GM18507 (cell line): ENCODE results near the gene STPG3.
A peak's percentile ranks its signal among the peaks of the same experiment; 100 is the strongest.
"Not testable (repeated sequence)": the region's sequence is repeated elsewhere in the genome, so short reads cannot be mapped to it uniquely, and the experiment has no call there.

Experiments used
- DNase-seq: peaks from one replicate; pipeline ENCODE4 v3.0.0; 2011; ENCODE audit warnings: low read depth; ENCODE audit not compliant: insufficient read length; ENCODE audit errors: extremely low spot score
- FAIRE-seq: peaks from 2 replicates; lab custom pipeline; 2011; peaks lifted over from hg19 to GRCh38; lab: Jason Lieb, UNC

STPG3 gene

DNA sequence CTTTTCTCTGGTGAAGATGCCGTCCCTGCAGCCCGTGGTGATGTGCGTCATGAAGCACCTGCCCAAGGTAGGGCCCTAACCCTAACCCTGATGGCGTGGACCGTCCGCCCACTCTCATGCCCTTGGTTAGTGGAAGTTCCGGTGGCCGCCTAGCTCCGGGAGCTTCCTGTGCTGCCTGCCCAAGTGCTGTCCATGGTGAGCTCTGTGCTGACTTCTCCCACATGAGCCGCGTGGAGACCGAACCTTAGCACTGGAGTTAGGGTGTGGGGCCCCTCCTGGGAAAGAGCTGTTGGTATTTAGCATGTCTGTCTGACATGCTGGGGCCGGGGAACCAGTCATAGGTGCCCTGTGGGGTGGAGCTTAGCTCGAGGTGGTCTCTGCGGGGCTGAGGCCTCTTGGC, 5.3 kb downstream of the STPG3 start:
- DNase-seq = no peak
- no peak for FAIRE-seq

DNA sequence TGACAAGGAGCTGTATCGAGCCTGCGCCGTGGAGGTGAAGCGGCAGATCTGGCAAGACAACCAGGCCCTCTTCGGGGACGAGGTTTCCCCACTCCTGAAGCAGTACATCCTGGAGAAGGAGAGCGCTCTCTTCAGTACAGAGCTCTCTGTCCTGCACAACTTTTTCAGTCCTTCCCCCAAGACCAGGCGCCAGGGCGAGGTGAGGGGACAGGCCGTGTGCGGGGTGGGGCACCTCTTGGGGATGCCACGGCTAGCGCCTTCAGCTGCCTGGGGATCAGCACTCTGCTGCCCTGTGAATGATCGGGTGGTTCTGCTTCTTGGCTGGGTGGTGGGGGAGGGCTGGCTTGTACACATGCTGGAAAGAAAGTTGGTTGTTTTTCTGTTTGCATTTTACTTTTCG, 5.8 kb downstream of the STPG3 start:
- no peak for FAIRE-seq
- no peak for DNase-seq

DNA sequence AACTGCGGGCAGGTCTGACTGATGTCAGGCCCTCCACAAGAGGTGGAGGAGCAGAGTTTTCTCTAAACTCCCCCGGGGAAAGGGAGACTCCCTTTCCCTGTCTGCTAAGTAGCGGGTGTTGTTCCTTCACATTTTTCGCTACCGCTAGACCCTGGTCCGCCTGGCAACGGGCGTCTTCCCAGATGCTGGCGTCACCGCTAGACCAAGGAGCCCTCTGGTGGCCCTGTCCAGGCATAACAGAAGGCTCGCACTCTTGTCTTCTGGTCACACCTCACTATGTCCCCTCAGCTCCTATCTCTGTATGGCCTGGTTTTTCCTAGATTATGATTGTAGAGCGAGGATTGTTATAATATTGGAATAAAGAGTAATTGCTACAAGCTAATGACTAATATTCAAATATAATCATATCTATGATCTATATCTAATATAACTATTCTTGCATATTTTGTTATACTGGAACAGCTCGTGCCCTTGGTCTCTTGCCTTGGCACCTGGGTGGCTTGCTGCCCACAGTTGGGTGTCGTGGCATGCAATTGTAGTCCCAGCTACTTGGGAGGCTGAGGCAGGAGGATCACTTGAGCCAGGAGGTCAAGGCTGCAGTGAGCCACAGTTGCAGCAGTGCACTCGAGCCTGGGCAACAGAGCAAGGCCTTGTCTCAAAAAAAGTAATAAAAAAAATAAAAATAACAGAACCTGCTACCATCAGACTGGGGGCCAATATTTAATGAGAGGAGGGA, 11.3 kb downstream of the STPG3 start:
- FAIRE-seq, DNase-seq: not testable (repeated sequence)

DNA sequence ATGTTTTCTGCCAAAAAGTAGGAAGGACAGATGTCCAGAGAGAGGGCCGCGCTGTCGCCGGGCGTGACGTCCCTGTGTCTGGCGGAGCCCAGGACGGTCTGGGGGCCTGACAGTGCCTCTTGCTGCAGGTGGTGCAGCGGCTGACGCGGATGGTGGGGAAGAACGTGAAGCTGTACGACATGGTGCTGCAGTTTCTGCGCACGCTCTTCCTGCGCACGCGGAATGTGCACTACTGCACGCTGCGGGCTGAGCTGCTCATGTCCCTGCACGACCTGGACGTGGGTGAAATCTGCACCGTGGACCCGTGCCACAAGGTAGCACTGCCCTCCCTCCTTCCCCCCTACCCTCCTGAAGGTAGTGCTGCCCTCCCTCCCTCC, 11.8 kb downstream of the STPG3 start:
- FAIRE-seq (no peak), DNase-seq (no peak)

DNA sequence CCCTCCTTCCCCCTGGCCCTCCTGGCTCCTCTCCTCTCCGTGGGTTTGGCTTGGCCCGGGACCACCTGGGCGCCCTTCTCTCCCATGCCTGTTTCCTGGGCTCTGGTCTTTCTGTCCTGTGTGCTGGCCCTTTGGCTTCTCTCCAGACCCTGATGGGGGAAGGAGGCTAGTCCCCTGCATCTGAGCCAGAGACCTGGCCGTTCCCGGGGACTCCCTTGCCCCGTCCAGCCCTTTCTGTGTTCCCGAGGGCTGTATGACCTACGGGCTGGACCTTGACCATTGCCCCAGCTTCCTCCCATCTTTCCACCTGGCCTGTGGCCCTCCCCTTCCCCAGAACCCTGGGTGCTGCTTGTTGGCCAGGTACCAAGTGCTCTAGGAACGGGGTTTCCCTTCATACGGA, 12.4 kb downstream of the STPG3 start:
- DNase-seq (no peak), FAIRE-seq (no peak)

DNA sequence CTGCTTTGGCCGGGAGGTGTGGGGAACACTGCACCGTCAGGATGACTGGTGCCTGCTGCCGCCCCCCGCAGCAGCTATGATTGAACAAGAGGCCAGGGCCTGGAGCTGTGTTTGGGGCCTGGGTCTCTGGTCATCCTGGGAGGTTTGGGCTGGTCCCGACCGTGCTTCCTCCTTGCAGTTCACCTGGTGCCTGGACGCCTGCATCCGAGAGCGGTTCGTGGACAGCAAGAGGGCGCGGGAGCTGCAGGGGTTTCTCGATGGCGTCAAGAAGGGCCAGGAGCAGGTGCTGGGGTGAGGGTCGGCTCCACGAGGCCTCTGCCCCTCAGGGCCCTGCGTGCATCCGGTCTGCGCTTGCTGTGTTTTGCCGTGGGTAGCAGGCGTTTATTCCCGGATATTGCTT, 13.0 kb downstream of the STPG3 start:
- DNase-seq (no peak), FAIRE-seq (no peak)

DNA sequence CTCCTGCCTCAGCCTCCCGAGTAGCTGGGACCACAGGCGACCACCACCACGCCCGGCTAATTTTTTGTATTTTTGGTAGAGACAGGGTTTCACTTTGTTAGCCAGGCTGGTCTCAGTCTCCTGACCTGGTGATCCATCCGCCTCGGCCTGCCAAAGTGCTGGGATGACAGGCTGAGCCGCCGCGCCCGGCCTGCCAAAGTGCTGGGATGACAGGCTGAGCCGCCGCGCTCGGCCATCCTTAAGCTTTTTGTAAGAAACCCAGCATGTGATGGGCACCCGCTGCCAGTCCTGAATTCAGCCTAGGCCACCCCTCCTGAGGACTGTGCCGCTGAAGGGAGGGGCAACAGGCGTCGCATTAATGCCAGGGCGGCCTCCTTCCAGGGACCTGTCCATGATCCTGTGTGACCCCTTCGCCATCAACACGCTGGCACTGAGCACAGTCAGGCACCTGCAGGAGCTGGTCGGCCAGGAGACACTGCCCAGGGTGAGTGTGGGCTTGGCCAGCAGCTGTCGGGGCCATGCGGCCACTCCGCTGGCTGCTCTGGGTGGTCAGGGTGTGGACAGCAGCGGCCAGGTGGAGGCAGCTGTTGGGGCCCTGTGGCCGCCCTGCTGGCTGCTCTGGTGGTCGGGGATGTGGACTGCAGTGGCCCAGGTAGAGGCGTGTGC, 14.5 kb downstream of the STPG3 start:
- FAIRE-seq (no peak), DNase-seq (no peak)

DNA sequence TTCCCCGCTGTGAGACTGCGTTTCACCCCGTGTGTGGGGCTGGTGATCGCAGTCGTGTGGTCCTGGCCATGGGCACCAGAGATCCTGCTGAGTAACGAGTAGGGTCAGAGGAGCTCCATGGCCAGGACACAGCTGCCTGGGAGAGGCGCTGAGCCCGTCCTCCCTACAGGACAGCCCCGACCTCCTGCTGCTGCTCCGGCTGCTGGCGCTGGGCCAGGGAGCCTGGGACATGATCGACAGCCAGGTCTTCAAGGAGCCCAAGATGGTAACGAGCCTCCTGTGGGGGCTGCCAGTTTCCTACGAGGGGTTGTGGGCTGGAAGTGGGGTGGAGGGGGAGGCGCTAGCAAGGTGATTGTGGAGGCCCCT, 15.1 kb downstream of the STPG3 start:
- DNase-seq (no peak), FAIRE-seq (no peak)

DNA sequence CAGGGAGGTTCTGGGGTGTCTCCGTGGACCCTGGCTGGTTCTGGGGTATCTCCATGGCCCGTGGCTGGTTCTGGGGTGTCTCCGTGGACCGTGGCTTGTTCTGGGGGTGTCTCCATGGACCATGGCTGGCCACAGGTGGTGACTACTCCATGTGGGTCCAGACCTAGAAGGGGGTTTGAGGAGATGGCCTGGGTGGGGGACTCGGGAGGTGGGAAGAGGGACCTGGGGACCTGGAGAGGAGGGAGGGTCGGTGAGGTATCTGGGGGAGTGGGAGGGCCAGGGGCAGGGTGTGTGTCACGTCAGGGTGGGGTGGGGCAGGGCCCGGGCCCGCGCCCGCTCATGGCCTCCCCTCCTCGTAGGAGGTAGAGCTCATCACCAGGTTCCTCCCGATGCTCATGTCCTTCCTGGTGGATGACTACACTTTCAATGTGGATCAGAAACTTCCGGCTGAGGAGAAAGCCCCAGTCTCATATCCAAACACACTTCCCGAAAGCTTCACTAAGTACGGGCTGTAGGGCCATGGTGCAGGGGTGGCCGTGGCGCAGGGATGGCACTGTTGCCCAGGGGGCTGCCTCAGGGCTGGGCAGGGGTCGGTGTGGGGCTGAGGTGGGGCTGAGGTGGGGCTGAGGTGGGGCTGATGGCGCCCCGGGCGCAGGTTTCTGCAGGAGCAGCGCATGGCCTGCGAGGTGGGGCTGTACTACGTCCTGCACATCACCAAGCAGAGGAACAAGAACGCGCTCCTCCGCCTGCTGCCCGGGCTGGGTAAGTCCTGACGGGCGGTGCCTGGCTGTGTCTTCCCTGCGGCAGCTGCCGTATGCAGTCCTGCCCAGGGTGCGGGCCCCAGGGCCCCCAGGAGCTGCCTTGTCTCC, 15.7 kb downstream of the STPG3 start:
- FAIRE-seq = no peak
- DNase-seq = no peak

DNA sequence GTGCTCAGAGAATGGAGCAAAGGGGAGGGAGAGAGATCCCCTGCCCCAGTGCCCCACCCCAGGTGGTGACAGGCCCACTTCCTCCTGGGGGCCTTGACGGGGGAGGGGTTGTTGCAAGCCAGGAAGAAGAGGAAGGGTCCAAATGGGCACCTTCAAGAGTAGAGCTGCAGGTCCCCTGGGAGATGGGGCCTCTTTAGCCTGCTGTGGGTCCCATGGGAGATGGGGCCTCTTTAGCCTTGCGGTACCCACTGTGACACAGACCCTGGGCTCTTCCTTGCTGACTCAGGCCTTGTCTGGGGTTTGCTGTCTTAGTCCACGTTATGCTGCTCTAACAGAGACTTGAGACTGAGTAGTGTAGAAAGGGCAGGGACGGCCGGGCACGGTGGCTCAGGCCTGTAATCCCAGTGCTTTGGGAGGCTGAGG, 16.9 kb downstream of the STPG3 start:
- DNase-seq = no peak
- FAIRE-seq = peak; percentile 80

DNA sequence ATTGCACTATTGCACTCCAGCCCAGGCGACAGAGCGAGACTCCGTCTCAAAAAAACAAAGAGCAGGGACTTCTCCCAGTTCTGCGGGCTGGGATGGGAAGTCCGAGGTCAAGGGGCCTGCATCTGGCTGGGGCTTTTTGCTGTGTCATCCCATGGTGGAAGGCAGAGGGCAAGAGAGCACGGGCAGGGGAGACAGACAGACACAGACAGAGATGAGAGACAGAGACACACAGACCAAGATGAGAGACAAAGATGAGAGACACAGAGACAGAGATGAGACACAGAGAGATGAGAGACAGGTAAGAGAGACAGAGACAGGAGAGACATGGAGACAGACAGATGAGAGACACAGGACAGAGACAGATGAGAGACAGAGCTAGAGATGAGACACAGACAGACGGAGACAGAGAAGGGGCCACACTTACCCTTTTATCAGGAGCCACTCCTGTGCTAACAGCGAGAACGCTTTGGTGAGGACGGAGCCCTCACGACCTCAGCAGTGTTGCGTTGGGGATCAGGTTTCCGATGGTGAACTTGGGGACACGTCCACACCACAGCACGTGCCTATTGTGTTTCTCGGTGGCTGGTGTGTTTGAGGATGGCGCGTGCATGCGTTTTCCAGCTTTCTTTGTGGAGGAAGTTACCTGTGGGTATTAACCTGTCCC, 17.6 kb downstream of the STPG3 start:
- no peak for FAIRE-seq
- no peak for DNase-seq

DNA sequence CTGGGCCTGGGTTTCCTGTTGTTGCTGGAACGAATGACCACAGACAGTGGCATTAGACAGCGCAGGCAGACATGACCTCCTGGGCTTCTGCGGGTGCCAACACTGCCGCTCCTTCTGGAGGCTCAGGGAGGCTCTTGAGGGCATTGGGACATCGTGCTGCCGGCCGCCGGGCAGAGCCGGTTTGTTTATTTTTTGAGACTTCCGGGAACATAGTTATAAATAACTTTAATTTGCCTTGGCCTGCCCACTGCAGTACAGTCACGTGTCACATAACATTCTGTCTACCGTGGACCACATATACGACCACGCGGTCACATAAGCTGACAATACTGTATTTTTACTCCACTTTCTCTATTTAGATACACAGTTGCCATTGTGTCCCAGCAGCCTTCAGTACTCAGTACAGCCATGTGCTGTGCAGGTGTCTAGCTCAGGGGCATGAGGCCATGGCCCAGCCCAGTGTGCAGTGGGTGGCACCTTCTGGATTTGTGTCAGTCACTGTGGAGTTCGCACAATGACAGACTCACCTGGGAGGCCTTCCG, 18.2 kb downstream of the STPG3 start:
- no peak for DNase-seq
- FAIRE-seq = peak; percentile 84

DNA sequence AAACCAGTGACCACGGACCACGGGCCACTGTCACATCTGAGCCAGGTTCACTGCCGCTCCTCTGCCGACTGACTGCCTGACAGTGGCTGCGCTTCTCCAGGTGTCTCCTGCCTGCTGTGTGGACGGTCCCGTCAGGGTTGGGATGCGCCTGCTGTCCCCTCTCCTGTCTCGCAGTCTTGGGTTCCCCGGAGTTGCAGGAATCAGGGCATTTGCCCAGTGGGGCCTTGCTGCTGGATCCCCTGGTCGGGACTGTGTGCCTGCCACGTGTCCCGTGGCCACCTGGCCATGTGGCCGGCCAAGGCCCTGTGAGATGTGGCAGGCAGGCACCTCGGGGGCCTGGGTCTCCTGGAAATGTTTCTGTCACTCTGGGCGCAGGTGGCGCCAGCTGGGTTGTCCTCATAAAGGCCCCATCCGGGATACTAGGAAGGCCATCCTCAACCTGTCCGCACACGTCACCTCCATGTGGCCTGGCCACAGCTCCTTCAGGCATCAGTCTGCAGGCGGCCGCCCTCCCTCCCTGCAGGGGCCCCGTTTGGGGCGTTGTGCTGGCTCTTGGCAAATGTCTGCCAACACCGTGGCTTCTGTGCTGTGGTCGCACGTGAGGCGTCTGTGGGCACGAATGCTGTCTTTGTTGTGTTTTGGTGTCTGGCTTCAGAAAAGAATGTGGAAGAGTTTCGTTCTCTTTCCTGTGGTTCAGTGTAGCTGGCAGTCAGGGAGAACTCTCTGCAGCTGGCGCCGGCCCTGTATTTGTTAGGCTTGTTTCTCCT, 20.0 kb downstream of the STPG3 start:
- DNase-seq = no peak

DNA sequence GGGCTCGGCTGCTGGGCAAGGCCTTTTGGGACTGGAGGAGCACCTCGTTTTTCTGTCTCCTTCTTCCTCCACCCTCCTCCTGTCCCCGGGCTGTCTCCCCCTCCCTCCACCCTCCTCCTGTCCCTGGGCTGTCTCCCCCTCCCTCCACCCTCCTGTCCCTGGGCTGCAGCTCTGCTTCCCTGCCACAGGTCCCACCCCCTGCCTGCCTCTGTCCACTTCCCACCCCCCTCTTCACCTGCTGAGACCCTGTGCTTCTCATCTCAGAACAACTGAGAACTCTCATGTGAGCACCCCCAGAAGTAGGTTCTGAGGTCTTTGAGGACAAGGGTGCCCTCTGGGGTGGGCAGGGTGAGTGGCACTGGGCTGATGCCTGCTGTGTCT, 20.6 kb downstream of the STPG3 start:
- FAIRE-seq (no peak), DNase-seq (no peak)

More for the DNA sequence above, 20.0 kb downstream of the STPG3 start:
- no peak for FAIRE-seq

DNA sequence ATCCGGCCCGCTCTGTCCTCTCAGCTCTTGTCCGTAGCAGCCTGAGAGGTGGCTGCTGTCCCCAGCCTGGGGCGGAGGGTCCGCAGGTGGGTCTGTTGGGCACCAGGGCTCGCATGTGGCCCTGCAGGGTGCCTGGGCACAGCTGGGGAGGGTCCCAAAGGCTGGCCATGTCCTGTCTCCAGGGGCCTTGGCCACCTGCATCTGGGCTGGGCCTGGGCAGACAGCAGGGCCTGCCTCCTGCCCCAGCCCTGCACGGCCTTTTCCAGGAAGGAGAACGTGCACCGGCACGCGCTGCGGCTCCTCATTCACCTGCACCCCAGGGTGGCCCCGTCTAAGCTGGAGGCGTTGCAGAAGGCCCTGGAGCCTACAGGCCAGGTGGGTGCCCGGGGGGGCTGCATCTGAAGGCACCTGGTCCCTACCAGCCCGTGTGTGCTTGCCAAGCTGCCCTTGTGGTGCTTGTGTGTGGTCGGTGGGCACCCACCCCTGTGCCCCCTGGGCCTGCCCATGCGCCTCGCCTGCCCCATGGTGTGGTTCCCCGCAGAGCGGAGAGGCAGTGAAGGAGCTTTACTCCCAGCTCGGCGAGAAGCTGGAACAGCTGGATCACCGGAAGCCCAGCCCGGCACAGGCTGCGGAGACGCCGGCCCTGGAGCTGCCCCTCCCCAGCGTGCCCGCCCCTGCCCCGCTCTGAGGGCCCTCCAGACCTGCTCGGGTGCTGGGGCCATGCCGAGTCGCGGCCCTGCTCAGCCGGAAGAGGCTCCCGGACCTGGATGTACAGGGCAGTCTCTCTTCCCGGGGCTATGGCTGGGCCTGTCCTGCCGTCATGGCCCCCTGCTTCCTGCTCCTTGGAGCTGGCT, 21.4 kb downstream of the STPG3 start:
- DNase-seq (no peak), FAIRE-seq (no peak)

DNA sequence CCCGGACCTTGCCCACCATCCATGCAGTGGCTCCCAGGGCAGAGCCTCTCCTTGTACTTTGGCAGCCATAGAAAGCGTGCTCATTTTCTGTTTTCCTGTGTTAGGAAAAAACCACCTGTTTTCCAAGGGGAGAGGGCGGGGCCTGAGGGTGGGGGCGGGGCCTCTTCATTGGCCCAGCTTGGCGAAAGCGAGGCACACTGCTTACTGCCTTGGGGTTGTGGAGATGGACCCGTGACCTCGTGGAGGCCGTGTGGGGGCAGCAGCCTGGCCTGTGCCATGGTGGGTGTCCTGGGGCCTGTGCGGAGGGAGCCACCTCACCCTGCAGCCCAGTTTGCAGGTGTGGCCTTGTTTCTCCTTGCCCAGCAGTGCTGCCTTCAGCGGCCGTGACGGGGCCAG, 22.0 kb downstream of the STPG3 start:
- DNase-seq (no peak), FAIRE-seq (no peak)

DNA sequence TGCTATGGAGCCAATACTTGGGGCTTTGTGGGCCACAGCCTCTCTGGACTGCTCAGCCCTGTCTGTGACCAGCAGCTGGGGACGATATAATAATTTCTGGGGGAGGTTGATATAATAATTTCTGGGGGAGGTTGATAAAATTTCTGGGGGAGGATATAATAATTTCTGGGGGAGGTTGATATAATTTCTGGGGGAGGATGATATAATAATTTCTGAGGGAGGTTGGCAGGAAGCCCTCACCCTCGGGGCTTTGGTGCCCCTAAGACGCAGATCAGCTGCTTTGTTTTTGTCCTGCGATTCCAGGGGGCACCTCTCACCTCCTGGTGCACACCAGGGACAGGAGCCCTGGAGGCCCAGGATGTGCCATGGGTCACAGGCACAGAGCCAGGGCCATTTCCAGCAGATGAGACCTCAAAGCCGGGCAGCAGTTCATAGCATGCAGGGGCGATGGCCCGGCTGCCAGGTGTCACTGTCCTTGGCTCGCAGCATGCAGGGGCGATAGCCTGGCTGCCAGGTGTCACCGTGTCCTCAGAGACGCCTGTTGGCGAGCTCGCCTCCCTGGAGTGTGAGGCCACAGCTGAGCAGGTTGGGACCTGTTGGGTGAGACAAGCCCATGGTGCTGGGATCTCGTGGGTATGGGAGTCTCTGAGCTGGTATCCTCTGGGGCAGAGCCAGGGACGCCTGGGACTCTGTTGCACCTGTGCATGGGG, 22.7 kb downstream of the STPG3 start:
- FAIRE-seq = no peak
- no peak for DNase-seq

DNA sequence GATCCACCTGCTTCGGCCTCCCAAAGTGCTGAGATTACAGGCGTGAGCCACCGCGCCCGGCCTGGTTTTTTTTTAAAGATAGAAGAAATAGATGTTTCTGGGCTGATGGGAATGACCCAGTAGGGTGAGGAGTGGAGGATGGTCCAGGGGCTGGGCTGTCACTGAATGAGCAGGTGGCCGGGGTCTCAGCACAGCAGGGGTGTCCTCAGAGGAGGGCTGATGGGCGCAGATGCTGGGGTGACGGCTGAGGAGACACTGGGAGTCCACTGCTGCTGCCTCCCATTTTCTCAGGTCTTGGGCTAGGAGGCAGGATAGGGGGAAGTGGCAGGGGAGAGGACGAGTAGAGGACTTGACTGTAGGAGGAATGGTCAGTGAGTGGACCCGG, 24.1 kb downstream of the STPG3 start:
- FAIRE-seq = no peak
- no peak for DNase-seq
